GM12873 (cell line): ENCODE measurements around the gene ARHGAP27.

Source experiments
- TF ChIP-seq, protein P1 (sequence below): IDR thresholded peaks from 2 replicates; pipeline ENCODE4 v1.5.1; 2012; ENCODE audit warnings: low read depth, mild to moderate bottlenecking, moderate library complexity, low read length, control low read depth; ENCODE audit not compliant: insufficient read depth; ENCODE audit errors: missing control alignments

ARHGAP27 gene

DNA sequence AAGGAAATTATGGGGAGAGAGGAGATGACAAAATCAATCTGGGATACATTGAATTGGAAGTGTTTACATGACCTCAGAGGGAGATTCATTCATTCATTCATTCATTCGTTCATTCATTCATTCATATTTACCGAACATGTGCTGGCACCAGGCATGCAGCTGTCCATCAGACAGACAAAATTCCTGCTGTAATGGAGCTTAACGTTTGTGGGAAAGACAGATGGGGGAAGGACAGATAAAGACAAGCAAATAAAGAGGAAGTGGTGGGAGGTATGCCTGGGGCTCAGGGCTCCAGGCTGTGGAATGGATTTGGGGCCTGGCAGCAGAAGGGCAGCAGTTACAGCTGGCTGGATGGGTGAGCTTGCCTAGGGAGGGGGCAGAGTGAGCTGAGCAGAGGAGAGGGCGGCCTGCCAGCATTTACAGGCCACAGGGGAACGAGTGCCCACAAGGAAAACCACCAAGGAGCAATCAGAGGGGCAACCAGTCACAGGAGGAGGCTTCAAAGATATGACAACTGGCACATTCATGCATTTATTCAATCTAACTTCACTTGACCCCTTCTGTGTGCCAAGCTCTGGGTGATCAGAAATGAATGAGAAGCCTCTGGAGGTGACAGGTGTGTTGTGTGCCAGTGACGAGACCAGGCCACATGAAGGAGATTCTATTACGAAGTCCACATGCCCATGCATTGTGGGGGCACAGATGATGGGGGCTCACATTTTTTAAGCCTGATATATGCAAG is 48.5 kb downstream of the ARHGAP27 start:
- TF ChIP-seq, protein P1, sequence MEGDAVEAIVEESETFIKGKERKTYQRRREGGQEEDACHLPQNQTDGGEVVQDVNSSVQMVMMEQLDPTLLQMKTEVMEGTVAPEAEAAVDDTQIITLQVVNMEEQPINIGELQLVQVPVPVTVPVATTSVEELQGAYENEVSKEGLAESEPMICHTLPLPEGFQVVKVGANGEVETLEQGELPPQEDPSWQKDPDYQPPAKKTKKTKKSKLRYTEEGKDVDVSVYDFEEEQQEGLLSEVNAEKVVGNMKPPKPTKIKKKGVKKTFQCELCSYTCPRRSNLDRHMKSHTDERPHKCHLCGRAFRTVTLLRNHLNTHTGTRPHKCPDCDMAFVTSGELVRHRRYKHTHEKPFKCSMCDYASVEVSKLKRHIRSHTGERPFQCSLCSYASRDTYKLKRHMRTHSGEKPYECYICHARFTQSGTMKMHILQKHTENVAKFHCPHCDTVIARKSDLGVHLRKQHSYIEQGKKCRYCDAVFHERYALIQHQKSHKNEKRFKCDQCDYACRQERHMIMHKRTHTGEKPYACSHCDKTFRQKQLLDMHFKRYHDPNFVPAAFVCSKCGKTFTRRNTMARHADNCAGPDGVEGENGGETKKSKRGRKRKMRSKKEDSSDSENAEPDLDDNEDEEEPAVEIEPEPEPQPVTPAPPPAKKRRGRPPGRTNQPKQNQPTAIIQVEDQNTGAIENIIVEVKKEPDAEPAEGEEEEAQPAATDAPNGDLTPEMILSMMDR, result no peak

DNA sequence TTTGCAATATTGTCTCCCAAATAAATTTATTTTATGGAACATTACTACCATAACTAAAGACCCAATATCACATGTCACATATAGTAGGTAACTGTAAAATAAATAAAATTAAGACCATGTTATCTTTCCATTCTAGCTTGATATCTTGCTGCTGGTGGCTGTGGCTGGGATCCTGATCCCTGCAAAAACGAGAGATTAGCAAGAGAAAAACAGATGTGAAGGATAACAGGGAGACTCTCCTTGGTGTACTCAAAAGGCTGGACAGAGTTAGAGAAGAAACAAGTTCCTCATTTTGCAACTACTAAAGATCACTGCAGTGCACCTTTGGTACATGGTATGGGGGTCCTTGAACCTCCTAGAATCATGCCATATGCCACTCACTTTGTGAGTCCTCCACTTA is 49.7 kb downstream of the ARHGAP27 start:
- TF ChIP-seq, protein P1, result no peak

- TF ChIP-seq, protein P1, result no peak
Observed at GRCh38 chr17:45382226-45382625, 50.4 kb downstream of the ARHGAP27 start.

GRCh38 chr17:45380991-45381390 is 51.7 kb downstream of the ARHGAP27 start:
- TF ChIP-seq, protein P1, result no peak

GRCh38 chr17:45380046-45380765 is 52.5 kb downstream of the ARHGAP27 start:
- TF ChIP-seq, protein P1, result no peak

DNA sequence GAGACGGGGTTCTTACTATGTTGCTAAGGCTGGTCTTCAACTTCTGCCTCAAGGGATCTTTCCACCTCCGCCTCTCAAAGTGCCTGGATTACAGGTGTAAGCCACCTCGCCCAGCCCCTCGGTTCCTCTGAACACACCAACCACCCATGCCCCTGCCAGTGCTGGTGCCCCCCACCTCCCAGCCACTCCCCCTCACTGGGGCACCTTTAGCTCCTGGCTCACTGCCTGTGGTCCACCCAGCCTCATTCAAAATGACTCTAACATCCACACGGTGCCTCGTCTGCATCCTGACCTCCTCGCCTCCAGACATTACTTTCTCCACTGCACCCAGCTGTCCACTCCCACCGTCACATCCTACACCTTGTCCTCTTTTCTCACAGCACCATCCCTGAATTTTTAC is 55.3 kb downstream of the ARHGAP27 start:
- TF ChIP-seq, protein P1, result no peak

- TF ChIP-seq, protein P1, result no peak
Observed at GRCh38 chr17:45376171-45377005, 56.3 kb downstream of the ARHGAP27 start.
